Left kidney (tissue), 8 donors: ENCODE measurements around the gene XYLT2. TPM values are rescaled to one million over a fixed set of nuclear protein-coding genes. Genes with fewer than 3 reads are reported as not detected.
"Not testable (repeated sequence)": the region's sequence is repeated elsewhere in the genome, so short reads cannot be mapped to it uniquely, and the experiment has no call there.

ENCODE experiments used
- DNase-seq: peaks from one replicate; pipeline ENCODE4 v3.0.0-alpha.2; 2013
- long read RNA-seq, 8 donors: transcript quantifications; one replicate each; lab custom pipeline, GENCODE V29; 2026
- polyA plus RNA-seq: library from polyadenylated mRNA; unstranded; fragments of 120-200 nt; gene quantifications from one replicate; pipeline ENCODE4 v1.2.1, GENCODE V29; 2013; ENCODE audit not compliant: insufficient read length

The XYLT2 gene
- polyA plus RNA-seq: 19.5 TPM
- long read RNA-seq, donor 1, transcript XYLT2-206 (1 exons, 2,174 nt): major isoform, 22 of 26 reads
- long read RNA-seq, donor 1, partial matches to known transcripts: 0 of 26 reads
- long read RNA-seq, donor 1, other reads (novel, unspliced or antisense): 0 of 26 reads
- long read RNA-seq, donor 2, transcript XYLT2-206 (1 exons, 2,174 nt): major isoform, 25 of 27 reads
- long read RNA-seq, donor 2, partial matches to known transcripts: 0 of 27 reads
- long read RNA-seq, donor 2, other reads (novel, unspliced or antisense): 0 of 27 reads
- long read RNA-seq, donor 3, transcript XYLT2-206 (1 exons, 2,174 nt): major isoform, 29 of 34 reads
- long read RNA-seq, donor 3, partial matches to known transcripts: 0 of 34 reads
- long read RNA-seq, donor 3, other reads (novel, unspliced or antisense): 0 of 34 reads
- long read RNA-seq, donor 4, transcript XYLT2-206 (1 exons, 2,174 nt): major isoform, 8 of 10 reads
- long read RNA-seq, donor 4, partial matches to known transcripts: 0 of 10 reads
- long read RNA-seq, donor 4, other reads (novel, unspliced or antisense): 0 of 10 reads
- long read RNA-seq, donor 5, transcript XYLT2-206 (1 exons, 2,174 nt): major isoform, 49 of 91 reads
- long read RNA-seq, donor 5, partial matches to known transcripts: 0 of 91 reads
- long read RNA-seq, donor 5, other reads (novel, unspliced or antisense): 38 of 91 reads
- long read RNA-seq, donor 6, transcript XYLT2-201 (11 exons, 3,507 nt): minor isoform, 7 of 30 reads
- long read RNA-seq, donor 6, transcript XYLT2-206 (1 exons, 2,174 nt): major isoform, 21 of 30 reads
- long read RNA-seq, donor 6, partial matches to known transcripts: 0 of 30 reads
- long read RNA-seq, donor 6, other reads (novel, unspliced or antisense): 0 of 30 reads
- long read RNA-seq, donor 7, transcript XYLT2-206 (1 exons, 2,174 nt): major isoform, 31 of 34 reads
- long read RNA-seq, donor 7, partial matches to known transcripts: 0 of 34 reads
- long read RNA-seq, donor 7, other reads (novel, unspliced or antisense): 0 of 34 reads
- long read RNA-seq, donor 8, transcript XYLT2-206 (1 exons, 2,174 nt): major isoform, 7 of 8 reads
- long read RNA-seq, donor 8, partial matches to known transcripts: 0 of 8 reads
- long read RNA-seq, donor 8, other reads (novel, unspliced or antisense): 0 of 8 reads

- DNase-seq: peak; percentile 87
Observed at GRCh38 chr17:50345432-50346312, at the start of gene XYLT2. Gene XYLT2, plus strand, starts transcription at chr17:50346126. Its CDS starts 15 bp downstream, at chr17:50346141.

- peak; percentile 65 for DNase-seq
Observed at GRCh38 chr17:50297407-50297865, 48.5 kb upstream of the XYLT2 start.

- no peak for DNase-seq
Observed at GRCh38 chr17:50298018-50298417, 47.9 kb upstream of the XYLT2 start.

DNA sequence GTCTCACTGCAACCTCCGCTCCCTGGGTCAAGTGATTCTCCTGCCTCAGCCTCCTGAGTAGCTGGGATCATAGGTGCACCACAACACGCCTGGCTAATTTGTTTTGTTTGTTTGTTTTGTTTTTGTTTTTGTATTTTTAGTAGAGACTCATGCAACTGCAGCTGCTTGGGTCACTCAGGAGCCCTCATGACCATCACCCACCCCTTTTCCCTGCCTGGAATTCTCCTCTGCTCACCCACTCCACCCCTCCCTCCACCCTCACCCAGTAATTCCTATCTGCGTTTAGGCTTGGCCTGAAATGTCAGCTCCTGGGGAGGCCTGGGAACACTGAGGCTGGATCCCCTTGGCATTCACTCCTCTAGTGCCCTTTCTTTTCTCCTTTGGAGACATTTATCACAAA is 46.1 kb upstream of the XYLT2 start:
- DNase-seq: no peak

- DNase-seq: not testable (repeated sequence)
Observed at GRCh38 chr17:50300824-50301223, 45.1 kb upstream of the XYLT2 start.

DNA sequence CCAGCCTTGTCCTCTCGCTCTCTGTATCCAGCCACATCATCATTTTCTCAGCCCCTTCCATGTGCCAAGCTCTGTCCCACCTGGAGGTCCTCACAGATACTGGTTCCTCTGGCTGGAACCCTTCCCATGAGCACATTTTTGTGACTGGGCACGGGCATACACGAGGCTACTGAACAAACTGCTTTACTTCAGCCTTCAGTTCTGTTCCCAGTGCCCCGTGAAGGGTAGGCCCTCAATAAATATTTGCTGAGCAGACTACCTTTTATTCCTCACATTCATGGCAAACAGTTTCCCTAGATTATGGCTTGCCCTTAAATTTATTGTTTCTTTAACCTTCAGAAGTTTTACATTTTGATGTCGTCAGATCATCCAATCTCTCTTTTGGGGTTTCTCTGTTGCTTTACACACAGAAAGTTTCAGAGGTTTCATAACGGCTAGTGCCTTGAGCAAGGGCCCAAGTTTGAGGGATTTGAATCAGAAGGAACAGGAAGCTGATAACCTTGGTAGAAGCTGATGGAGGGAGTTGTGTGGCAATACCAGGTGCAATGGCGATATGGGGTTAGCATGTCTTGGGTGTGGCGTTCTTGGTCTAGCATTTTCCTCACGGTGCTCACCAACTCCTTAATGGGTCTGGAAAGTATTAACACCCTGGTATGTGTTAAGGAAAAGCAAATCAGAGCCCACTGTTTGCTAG is 43.9 kb upstream of the XYLT2 start:
- DNase-seq: no peak

GRCh38 chr17:50303051-50303450 is 42.9 kb upstream of the XYLT2 start:
- DNase-seq: no peak

- no peak for DNase-seq
Observed at GRCh38 chr17:50303596-50303995, 42.3 kb upstream of the XYLT2 start.

- no peak for DNase-seq
Observed at GRCh38 chr17:50304781-50305404, 41.0 kb upstream of the XYLT2 start.

DNA sequence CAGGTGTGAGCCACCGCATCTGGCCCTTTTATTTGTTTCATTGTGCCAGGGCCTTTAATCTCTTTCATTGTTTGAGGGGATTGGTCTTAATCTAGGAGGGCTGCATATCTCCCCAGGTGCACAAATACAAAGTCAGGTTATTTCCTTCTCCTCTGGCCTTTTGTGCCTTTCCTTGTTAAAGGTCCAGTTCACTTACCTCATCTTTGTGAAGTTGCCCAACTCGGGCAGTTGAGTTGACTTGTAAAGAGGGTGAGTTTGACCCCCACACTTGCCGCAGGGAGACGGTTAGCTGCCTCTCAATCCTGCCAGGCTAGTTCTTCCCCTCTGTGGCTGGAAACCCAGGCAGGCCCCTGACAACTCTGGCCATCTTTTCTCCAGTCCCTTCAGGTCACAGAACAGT is 38.3 kb upstream of the XYLT2 start:
- no peak for DNase-seq

- DNase-seq: no peak
Observed at GRCh38 chr17:50308666-50309065, 37.3 kb upstream of the XYLT2 start.

DNA sequence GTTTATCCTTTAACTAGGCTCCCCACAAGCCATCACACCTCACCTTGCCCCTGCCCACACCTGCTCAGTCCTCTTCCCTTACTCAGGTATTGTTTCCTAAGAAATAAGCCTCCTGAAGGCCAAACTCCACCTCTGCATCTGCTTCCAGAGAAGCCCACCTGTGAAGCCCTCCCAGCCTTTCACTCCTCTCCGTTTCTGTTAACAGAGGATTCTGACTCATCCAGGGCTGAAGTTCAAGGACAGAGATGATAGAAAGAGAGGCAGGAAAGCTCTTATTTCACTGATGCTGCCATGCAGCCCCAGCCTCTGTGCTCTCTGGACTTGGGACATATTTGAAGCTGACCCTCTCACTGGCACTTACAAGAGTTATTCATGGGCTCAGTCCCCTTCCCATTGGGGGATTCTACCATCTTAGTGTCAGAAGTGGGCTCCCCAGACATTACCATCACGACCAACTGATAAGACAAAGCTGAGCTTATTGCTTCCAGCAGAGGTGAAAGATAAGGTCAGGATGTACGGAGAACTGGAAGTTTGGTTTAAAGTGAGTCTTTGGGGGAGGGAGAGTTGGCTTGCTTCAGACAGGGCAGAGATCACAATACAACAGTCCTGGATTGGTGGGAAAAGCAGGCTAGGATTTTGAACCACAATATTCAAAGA is 35.3 kb upstream of the XYLT2 start:
- no peak for DNase-seq

GRCh38 chr17:50311112-50311460 is 34.8 kb upstream of the XYLT2 start:
- DNase-seq: no peak

- no peak for DNase-seq
Observed at GRCh38 chr17:50311483-50311882, 34.4 kb upstream of the XYLT2 start.

GRCh38 chr17:50312308-50312707 is 33.6 kb upstream of the XYLT2 start:
- DNase-seq: peak; percentile 53

DNA sequence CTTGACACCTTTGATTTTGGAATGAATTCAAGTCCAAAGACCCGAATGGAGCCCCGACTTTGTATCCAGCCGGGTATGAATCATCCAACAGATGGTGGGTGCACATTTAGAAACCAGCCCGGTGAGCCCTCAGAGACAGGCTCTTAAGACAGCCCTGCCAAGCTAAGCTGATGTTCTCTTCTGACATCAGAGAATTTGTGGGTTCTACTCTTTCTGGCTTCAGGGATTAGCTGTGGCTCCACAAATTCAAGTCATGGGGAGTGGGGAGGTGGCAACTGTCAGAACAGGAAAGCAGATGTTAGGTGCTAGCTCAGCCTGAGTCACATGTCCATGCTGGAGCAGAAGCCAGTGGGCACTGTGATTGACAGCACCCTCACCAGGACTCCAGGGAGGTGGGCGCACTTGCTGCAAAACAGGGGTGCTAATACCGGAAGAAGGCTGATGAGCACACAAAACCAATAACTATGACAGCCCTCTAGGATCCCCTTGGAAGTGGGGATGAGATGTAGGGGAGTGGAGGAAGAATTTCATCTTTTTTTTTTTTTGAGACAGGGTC is 31.4 kb upstream of the XYLT2 start:
- no peak for DNase-seq

GRCh38 chr17:50316016-50316587 is 29.8 kb upstream of the XYLT2 start:
- DNase-seq: no peak

GRCh38 chr17:50316660-50317059 is 29.3 kb upstream of the XYLT2 start:
- not testable (repeated sequence) for DNase-seq

DNA sequence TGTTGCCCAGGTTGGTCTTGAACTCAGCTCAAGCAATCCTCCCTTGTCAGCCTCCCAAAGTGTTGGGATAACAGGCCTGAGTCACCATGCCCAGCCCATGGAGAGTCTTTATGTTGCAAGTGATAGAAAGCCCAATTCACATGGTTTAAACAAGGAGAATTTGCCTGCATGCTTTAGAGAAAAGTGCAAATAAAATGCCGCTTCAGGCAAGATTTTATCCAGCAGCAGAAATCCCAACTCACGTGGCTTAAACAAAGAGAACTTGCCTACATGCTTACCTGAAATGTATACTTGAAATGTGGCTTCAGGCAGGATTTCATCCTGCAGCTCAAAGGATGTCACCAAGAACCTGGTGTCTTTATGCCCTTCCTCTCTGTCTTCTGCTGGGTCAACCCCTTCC is 28.8 kb upstream of the XYLT2 start:
- no peak for DNase-seq
